ENCODE measurements around the gene ATP8B4.
"Not testable (repeated sequence)": the region's sequence is repeated elsewhere in the genome, so short reads cannot be mapped to it uniquely, and the experiment has no call there.

The ATP8B4 gene

GRCh38 chr15:50107157-50107556 is 11.9 kb downstream of the ATP8B4 start:
- no peak for DNase-seq

GRCh38 chr15:50106457-50106856 is 12.6 kb downstream of the ATP8B4 start:
- DNase-seq: no peak

GRCh38 chr15:50100486-50100885 is 18.5 kb downstream of the ATP8B4 start:
- DNase-seq: no peak

- no peak for DNase-seq
These were observed 20.5 kb downstream of the ATP8B4 start for GRCh38 chr15:50098545-50098944.

GRCh38 chr15:50095938-50096821 is 22.9 kb downstream of the ATP8B4 start:
- no peak for DNase-seq

GRCh38 chr15:50089386-50089785 is 29.6 kb downstream of the ATP8B4 start:
- not testable (repeated sequence) for DNase-seq

- DNase-seq: no peak
These were observed 34.1 kb downstream of the ATP8B4 start for GRCh38 chr15:50084932-50085331.

- no peak for DNase-seq
These were observed 35.5 kb downstream of the ATP8B4 start for GRCh38 chr15:50083424-50084025.

GRCh38 chr15:50082066-50082465 is 37.0 kb downstream of the ATP8B4 start:
- DNase-seq: no peak

GRCh38 chr15:50077651-50078050 is 41.4 kb downstream of the ATP8B4 start:
- DNase-seq: no peak

- no peak for DNase-seq
These were observed 41.9 kb downstream of the ATP8B4 start for GRCh38 chr15:50077176-50077575.

GRCh38 chr15:50075319-50075718 is 43.7 kb downstream of the ATP8B4 start:
- DNase-seq: no peak

- no peak for DNase-seq
These were observed 47.3 kb downstream of the ATP8B4 start for GRCh38 chr15:50071551-50072258.

GRCh38 chr15:50068016-50068415 is 51.0 kb downstream of the ATP8B4 start:
- no peak for DNase-seq

GRCh38 chr15:50067254-50067653 is 51.8 kb downstream of the ATP8B4 start:
- DNase-seq: no peak

GRCh38 chr15:50066666-50067065 is 52.4 kb downstream of the ATP8B4 start:
- DNase-seq: no peak

- no peak for DNase-seq
These were observed 52.8 kb downstream of the ATP8B4 start for GRCh38 chr15:50066202-50066601.

GRCh38 chr15:50065279-50065678 is 53.8 kb downstream of the ATP8B4 start:
- no peak for DNase-seq

- DNase-seq: no peak
These were observed 54.4 kb downstream of the ATP8B4 start for GRCh38 chr15:50064673-50065072.

GRCh38 chr15:50063226-50063625 is 55.8 kb downstream of the ATP8B4 start:
- no peak for DNase-seq

- DNase-seq: no peak
These were observed 57.5 kb downstream of the ATP8B4 start for GRCh38 chr15:50061503-50061902.

GRCh38 chr15:50059883-50060282 is 59.1 kb downstream of the ATP8B4 start:
- DNase-seq: no peak

GRCh38 chr15:50059203-50059772 is 59.7 kb downstream of the ATP8B4 start:
- no peak for DNase-seq
